AG10803 (cell line): Measurements from ENCODE around the gene ARID1B.

Experiments used
- DNase-seq: peaks from one replicate; pipeline ENCODE4 v3.0.0; 2010; ENCODE audit warnings: low read depth
- H3K4me3 ChIP-seq: 2 replicates; pipeline ENCODE4 v1.5.1; 2011; ENCODE audit warnings: mild to moderate bottlenecking, low read length, control low read depth
- CTCF ChIP-seq: conservative IDR thresholded peaks from 2 replicates; pipeline ENCODE4 v1.5.1; 2011; ENCODE audit warnings: mild to moderate bottlenecking, low read length, control low read depth, inconsistent platforms

The ARID1B gene

DNA sequence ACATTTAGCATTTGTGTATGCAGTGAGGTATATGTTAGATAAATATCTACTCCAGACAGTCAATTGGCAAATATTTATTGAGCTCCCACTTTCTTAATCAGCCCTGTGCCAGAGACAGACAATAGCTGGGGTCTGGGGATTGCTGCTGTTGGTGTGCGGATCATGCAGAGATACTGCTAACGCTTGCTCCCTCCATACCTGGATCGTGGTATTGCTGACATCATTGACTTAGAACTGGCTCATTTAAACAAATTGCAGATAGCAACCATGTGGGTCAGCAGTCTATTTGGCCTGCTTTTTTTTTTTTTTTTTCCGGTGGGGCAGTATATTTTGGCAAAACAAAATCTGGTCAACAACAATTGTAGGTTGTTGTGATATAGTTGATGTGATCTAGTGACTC, 9.5 kb downstream of the ARID1B start:
- no peak overlapping the region for H3K4me3 ChIP-seq
- no peak for DNase-seq
- TF ChIP-seq CTCF = no peak

DNA sequence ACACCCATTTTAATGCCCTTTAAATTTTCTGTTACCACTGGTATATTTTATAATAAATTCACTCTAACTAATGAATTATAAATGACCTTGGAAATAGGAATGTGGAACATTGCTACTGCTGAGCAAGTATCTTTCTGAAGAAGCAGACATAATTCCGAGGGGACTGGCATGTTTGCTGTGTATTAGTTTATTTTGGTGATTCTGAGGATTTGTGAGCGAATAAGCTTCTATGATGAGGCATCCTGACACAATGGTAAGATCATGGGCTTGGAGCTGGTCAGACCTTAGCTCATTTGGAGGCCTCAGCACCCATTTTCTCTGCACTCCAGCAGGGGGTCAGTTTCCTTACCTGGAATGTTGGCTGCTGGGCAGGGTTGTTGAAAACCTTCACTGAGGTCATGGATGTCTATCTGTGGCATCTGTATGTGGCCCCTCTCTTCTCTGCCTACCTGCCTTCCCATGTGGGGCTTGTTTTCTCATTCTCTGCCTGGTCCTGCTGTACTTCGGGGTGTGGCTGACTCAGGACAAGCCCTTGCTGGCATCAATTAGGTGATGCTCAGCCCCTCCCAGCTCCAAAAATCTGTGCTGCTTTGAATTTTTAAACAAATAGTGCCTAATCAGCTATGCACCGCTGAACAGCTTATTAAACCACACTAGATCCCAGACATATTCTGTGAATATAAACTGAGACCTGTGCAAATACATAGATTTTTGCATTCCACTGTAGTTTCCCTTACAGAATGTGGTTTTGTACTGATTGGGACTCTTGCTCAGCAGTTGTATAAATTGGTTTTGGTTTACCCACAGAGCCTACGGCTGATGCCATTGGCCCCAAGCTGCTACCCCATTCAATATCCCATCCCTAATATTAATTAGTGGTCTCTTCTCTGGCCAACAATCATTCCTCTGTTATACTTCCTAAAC, 10.7 kb downstream of the ARID1B start:
- no peak overlapping the region for H3K4me3 ChIP-seq
- TF ChIP-seq CTCF = no peak
- no peak for DNase-seq

DNA sequence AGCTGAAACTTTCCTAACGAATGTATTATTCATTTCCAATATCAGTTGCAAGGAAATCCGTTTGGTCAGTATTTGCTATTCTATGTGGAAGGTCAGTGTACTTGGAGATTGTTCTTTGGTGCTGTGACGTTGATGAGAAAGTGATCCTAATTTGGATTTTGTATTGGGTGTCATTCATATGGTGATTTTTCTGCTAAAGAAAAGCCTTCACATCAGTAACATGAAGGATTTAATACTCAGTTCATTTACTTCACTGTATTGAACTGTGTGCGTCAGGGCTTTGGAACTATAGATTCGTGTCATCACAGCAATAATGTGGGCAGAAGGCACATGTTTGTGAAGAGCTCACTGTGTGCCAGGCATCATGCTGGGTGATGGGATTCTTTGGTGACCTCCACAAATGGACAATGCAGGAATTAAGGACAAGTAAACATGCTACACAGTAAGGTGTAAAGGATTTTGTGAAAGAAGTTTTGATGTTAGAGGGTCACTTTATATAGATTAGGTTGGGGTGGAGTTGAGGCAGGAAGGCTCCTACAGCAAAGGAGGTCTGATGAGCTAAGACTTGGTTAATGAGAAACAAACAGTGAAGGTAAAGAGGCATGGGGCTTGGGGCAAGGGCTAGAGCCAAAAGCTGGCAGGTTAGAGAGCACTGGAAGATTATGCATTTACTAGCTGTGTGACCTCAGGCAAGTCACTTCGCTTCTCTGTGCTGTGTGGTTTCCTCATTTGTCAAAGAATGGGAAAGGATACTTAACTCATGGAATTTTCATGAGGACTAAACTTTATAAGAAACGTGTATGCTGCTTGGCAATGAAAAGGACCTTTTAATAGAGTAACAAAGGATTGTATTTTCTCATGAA, 12.1 kb downstream of the ARID1B start:
- H3K4me3 ChIP-seq = no peak overlapping the region
- DNase-seq = no peak
- no peak for TF ChIP-seq CTCF

DNA sequence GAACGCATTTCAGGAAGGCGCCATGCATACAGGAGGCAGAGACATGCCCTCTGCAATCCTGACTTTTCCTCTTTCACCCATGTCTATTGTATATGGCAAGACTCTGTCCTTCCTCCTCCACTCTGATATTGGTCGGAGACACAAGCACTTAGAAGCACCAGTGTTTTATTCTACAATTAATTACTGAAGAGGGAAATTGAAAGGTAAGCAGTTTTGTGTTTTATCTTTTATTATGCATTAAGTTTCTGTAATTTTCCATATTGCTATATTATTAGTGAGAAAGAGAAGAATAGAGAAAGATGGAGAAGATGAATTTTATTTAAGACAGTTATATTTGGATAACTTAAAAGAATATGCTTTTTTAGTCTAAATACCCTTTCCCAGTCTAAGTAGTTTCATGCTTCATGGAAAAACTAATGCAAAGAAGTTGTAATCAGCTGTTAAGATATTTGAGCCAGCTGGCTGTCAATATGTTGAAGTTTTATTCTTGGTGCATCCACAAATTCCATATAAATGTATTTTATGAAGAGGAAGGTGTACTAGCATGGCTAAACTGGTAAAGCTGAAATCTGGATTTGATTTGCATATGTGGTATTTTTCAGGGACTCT, 13.6 kb downstream of the ARID1B start:
- DNase-seq = no peak
- H3K4me3 ChIP-seq = no peak overlapping the region
- no peak for TF ChIP-seq CTCF

DNA sequence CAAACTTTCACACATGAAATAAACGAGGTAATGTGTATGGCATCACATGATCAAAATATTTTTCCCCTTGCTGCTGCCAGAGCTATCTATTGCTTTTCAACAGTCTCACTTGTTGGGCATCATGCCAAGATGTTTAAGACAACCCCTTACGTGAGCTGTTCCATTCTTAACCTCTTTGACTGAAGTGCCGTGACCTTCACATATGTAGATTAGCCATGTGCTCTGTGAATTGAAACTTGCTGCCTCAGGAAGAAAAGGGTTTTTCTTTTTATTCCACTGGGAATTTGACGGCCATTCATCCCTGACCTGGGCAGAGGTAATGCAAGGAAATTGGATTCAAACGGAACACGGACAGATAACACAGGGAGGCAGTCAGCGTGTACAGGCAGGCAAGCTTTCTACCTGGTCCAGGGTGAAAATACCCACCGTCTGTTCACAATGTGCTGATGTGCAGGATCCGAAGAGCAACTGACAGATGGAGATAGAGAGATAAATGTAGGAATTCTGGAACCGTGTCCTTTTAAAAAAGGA, 14.2 kb downstream of the ARID1B start:
- no peak overlapping the region for H3K4me3 ChIP-seq
- no peak for TF ChIP-seq CTCF

GRCh38 chr6:156793200-156793599, 16.0 kb downstream of the ARID1B start:
- no peak for TF ChIP-seq CTCF
- H3K4me3 ChIP-seq = no peak overlapping the region
- no peak for DNase-seq

More for the DNA sequence above, 14.2 kb downstream of the ARID1B start:
- peak; percentile 44 for DNase-seq
